GM19328 (cell line): ENCODE data around the gene NSUN6.

Experiments used
- ATAC-seq: cut with Tn5 transposase; IDR thresholded peaks from one replicate; pipeline ENCODE4 v1.9.1; 2021; ENCODE audit warnings: mild to moderate bottlenecking, moderate library complexity; ENCODE audit not compliant: unreplicated experiment

Gene NSUN6

GRCh38 chr10:18651324-18652007 lies at the start of gene NSUN6:
Gene NSUN6 (minus strand): TSS chr10:18651587. CDS start chr10:18651203, 384 bp downstream.
- ATAC-seq: peak; percentile 99

GRCh38 chr10:18699849-18700840 lies 48.8 kb upstream of the NSUN6 start:
- ATAC-seq: no peak

GRCh38 chr10:18690541-18690940 lies 39.2 kb upstream of the NSUN6 start:
- ATAC-seq: no peak

- ATAC-seq: no peak
Observed at GRCh38 chr10:18689498-18689897, 38.1 kb upstream of the NSUN6 start.

GRCh38 chr10:18687706-18688105 lies 36.3 kb upstream of the NSUN6 start:
- ATAC-seq: no peak

- no peak for ATAC-seq
Observed at GRCh38 chr10:18687195-18687594, 35.8 kb upstream of the NSUN6 start.

GRCh38 chr10:18685555-18685954 lies 34.2 kb upstream of the NSUN6 start:
- ATAC-seq: no peak

GRCh38 chr10:18684953-18685352 lies 33.6 kb upstream of the NSUN6 start:
- no peak for ATAC-seq

GRCh38 chr10:18684416-18684815 lies 33.0 kb upstream of the NSUN6 start:
- no peak for ATAC-seq

- ATAC-seq: no peak
Observed at GRCh38 chr10:18683427-18683826, 32.0 kb upstream of the NSUN6 start.

GRCh38 chr10:18681971-18682411 lies 30.6 kb upstream of the NSUN6 start:
- no peak for ATAC-seq

GRCh38 chr10:18681366-18681765 lies 30.0 kb upstream of the NSUN6 start:
- ATAC-seq: no peak

GRCh38 chr10:18680754-18681153 lies 29.4 kb upstream of the NSUN6 start:
- no peak for ATAC-seq

- no peak for ATAC-seq
Observed at GRCh38 chr10:18675086-18675801, 23.9 kb upstream of the NSUN6 start.

GRCh38 chr10:18668026-18668425 lies 16.6 kb upstream of the NSUN6 start:
- no peak for ATAC-seq

GRCh38 chr10:18666810-18667209 lies 15.4 kb upstream of the NSUN6 start:
- no peak for ATAC-seq

- ATAC-seq: no peak
Observed at GRCh38 chr10:18665815-18666558, 14.6 kb upstream of the NSUN6 start.

GRCh38 chr10:18664841-18665478 lies 13.6 kb upstream of the NSUN6 start:
- no peak for ATAC-seq

- ATAC-seq: no peak
Observed at GRCh38 chr10:18660816-18661431, 9.5 kb upstream of the NSUN6 start.
